Caco-2 (cell line): ENCODE results near the gene PARD3. TPM values are rescaled to one million over a fixed set of nuclear protein-coding genes. Genes with fewer than 3 reads are reported as not detected.

Experiments
- BruUV-seq: library from RNA; stranded (reverse); fragments of 400-500 nt; replicated peaks from 2 replicates; lab custom pipeline; 2021; lab: Mats Ljungman, UMichigan
- CTCF ChIA-PET: fragments of 300-600 bp; sonication (Branson Sonifier 250); formaldehyde crosslinking; loops from one replicate; lab custom pipeline; 2022; ENCODE audit warnings: antibody characterized with exemption; lab: Charles Lee
- POLR2A ChIA-PET: fragments of 300-600 bp; sonication (Branson Sonifier 250); formaldehyde crosslinking; loops from one replicate; lab custom pipeline; 2022; ENCODE audit warnings: antibody characterized with exemption; lab: Charles Lee
- DNase-seq, 2 experiments: peaks; one replicate each; pipeline versions ENCODE4 v3.0.0 to v3.0.0-alpha.2; 2020 to 2022
- H3K27me3 ChIP-seq: replicated peaks from 2 replicates; pipeline ENCODE4 v1.6.0; 2011; ENCODE audit warnings: low read length; ENCODE audit not compliant: control insufficient read depth, insufficient read depth
- H3K36me3 ChIP-seq: 2 replicates; pipeline ENCODE4 v1.5.1; 2011; ENCODE audit warnings: low read length; ENCODE audit not compliant: control insufficient read depth, insufficient read depth
- H3K4me1 ChIP-seq: fragments of 250-450 bp; sonication (Bioruptor Pico); 2 replicates; pipeline ENCODE4 v1.5.1; 2020; ENCODE audit warnings: mild to moderate bottlenecking
- H3K4me3 ChIP-seq: 2 replicates; pipeline ENCODE4 v1.5.1; 2011; ENCODE audit warnings: low read depth, mild to moderate bottlenecking, control low read depth, low read length
- H3K9me3 ChIP-seq: fragments of 250-450 bp; sonication (Bioruptor Pico); 2 replicates; pipeline ENCODE4 v1.5.1; 2020; ENCODE audit warnings: mild to moderate bottlenecking, moderate library complexity
- H3K27ac Mint-ChIP-seq: one replicate; pipeline ENCODE4 v1.8.0; 2022; ENCODE audit warnings: mixed read lengths; ENCODE audit not compliant: unreplicated experiment
- H3K27me3 Mint-ChIP-seq: one replicate; pipeline ENCODE4 v1.8.0; 2022; ENCODE audit warnings: mixed read lengths; ENCODE audit not compliant: insufficient read depth, unreplicated experiment
- H3K36me3 Mint-ChIP-seq: one replicate; pipeline ENCODE4 v1.8.0; 2022; ENCODE audit warnings: mild to moderate bottlenecking, mixed read lengths; ENCODE audit not compliant: insufficient read depth, unreplicated experiment
- H3K4me1 Mint-ChIP-seq: one replicate; pipeline ENCODE4 v1.8.0; 2022; ENCODE audit warnings: low read depth, mixed read lengths; ENCODE audit not compliant: unreplicated experiment
- H3K4me3 Mint-ChIP-seq: one replicate; pipeline ENCODE4 v1.8.0; 2022; ENCODE audit warnings: mild to moderate bottlenecking, moderate library complexity, mixed read lengths; ENCODE audit not compliant: unreplicated experiment
- H3K9me3 Mint-ChIP-seq: one replicate; pipeline ENCODE4 v1.8.0; 2022; ENCODE audit warnings: mixed read lengths; ENCODE audit not compliant: unreplicated experiment
- CTCF ChIP-seq, 2 experiments: fragments of 200-600 bp in 1 of 2; IDR thresholded peaks; 1 replicate in 1 of 2; 2 replicates in 1 of 2; pipeline versions ENCODE4 v1.5.1 to v1.8.0; 2011 to 2022; ENCODE audit warnings: antibody characterized with exemption in 1 of 2, control low read depth in 1 of 2, inconsistent platforms in 1 of 2, low read depth in 1 of 2, low read length in 1 of 2, mild to moderate bottlenecking in 1 of 2, moderate library complexity in 1 of 2; ENCODE audit not compliant: insufficient read depth in 1 of 2, severe bottlenecking in 1 of 2, unreplicated experiment in 1 of 2
- intact Hi-C: fragments of 100-400 bp; cut with micrococcal nuclease; formaldehyde crosslinking; loops from one replicate; pipeline ENCODE4 v1.10.0; 2022; ENCODE audit not compliant: unreplicated experiment
- total RNA-seq: library from RNA; stranded (reverse); gene quantifications from 2 replicates; pipeline ENCODE4 v1.2.3, GENCODE V29; 2022

PARD3 gene
- total RNA-seq, 1 experiment from 2014 or later: 80.7 TPM

GRCh38 chr10:34119456-34119855 is 695.6 kb downstream of the PARD3 start:
- BruUV-seq: no TSS peak
- no peak overlapping the region for H3K4me3 ChIP-seq
- H3K27me3 ChIP-seq: no peaks in the 10 kb centered on the region
- Mint-ChIP-seq H3K9me3 (no peaks in the 10 kb centered on the region), H3K27ac (no peak overlapping the region), H3K4me1 (peaks cover 39% of the 10 kb centered on the region), H3K36me3 (no peaks in the 10 kb centered on the region), H3K4me3 (no peak overlapping the region), H3K27me3 (no peaks in the 10 kb centered on the region)
- H3K4me1 ChIP-seq: peaks cover 32% of the 10 kb centered on the region
- ChIA-PET CTCF (no interaction called here), POLR2A (no interaction called here)
- no peak for TF ChIP-seq CTCF (IDR thresholded peaks at IDR 0.05; ENCODE audit: insufficient read depth in 1 of 2, low read depth in 1 of 2, low read length in 1 of 2, severe bottlenecking in 1 of 2, unreplicated experiment in 1 of 2)
- H3K9me3 ChIP-seq: no peaks in the 10 kb centered on the region
- DNase-seq: no peak
- H3K36me3 ChIP-seq: peaks cover 2% of the 10 kb centered on the region; the same call in 1 of the 2 replicates
- intact Hi-C loops: no loop called here

- Mint-ChIP-seq H3K4me1 (peaks cover 23% of the 10 kb centered on the region), H3K9me3 (no peaks in the 10 kb centered on the region), H3K36me3 (no peaks in the 10 kb centered on the region), H3K27me3 (no peaks in the 10 kb centered on the region), H3K27ac (no peak overlapping the region), H3K4me3 (no peak overlapping the region)
- peaks cover 8% of the 10 kb centered on the region for H3K4me1 ChIP-seq
- TF ChIP-seq CTCF (IDR thresholded peaks at IDR 0.05; ENCODE audit: insufficient read depth in 1 of 2, low read depth in 1 of 2, low read length in 1 of 2, severe bottlenecking in 1 of 2, unreplicated experiment in 1 of 2): no peak
- no peaks in the 10 kb centered on the region for H3K9me3 ChIP-seq
- CTCF ChIA-PET: no interaction called here
- H3K36me3 ChIP-seq: peaks cover 2% of the 10 kb centered on the region; the same call in 1 of the 2 replicates
- intact Hi-C loops: no loop called here
- H3K4me3 ChIP-seq: no peak overlapping the region
- POLR2A ChIA-PET: no interaction called here
- H3K27me3 ChIP-seq: no peaks in the 10 kb centered on the region
- no peak for DNase-seq
- no TSS peak for BruUV-seq
Observed at GRCh38 chr10:34116681-34117271, 698.3 kb downstream of the PARD3 start.

GRCh38 chr10:34116220-34116641 is 698.9 kb downstream of the PARD3 start:
- H3K4me3 ChIP-seq: no peak overlapping the region
- peak in 1 of 2 experiments; percentile 25 for TF ChIP-seq CTCF (IDR thresholded peaks at IDR 0.05; ENCODE audit: insufficient read depth in 1 of 2, low read depth in 1 of 2, low read length in 1 of 2, severe bottlenecking in 1 of 2, unreplicated experiment in 1 of 2)
- H3K4me1 ChIP-seq: peaks cover 3% of the 10 kb centered on the region
- ChIA-PET POLR2A (no interaction called here), CTCF (no interaction called here)
- no TSS peak for BruUV-seq
- Mint-ChIP-seq H3K27ac (no peak overlapping the region), H3K27me3 (no peaks in the 10 kb centered on the region), H3K36me3 (no peaks in the 10 kb centered on the region), H3K9me3 (no peaks in the 10 kb centered on the region), H3K4me1 (peaks cover 18% of the 10 kb centered on the region), H3K4me3 (no peak overlapping the region)
- no peaks in the 10 kb centered on the region for H3K9me3 ChIP-seq
- DNase-seq: no peak
- H3K36me3 ChIP-seq: peaks cover 2% of the 10 kb centered on the region; the same call in 1 of the 2 replicates
- H3K27me3 ChIP-seq: no peaks in the 10 kb centered on the region
- intact Hi-C loops: no loop called here
